Hematopoietic multipotent progenitor cell treated with erythropoietin and hydrocortisone succinate and interleukin-3 and kit ligand, for 8 days (in vitro differentiated cells): ENCODE data around the gene CT45A8.
"Not testable (repeated sequence)": the region's sequence is repeated elsewhere in the genome, so short reads cannot be mapped to it uniquely, and the experiment has no call there.

Experiments
- DNase-seq: peaks from one replicate; pipeline ENCODE4 v3.0.0-alpha.2; 2015

CT45A8 gene

GRCh38 chrX:135854438-135854837, at the start of gene CT45A8:
CT45A8 (minus strand) TSS chrX:135854538; CDS start chrX:135850783, 3,755 bp downstream.
- DNase-seq = not testable (repeated sequence)

- no peak for DNase-seq
Measured at GRCh38 chrX:135893294-135893817, 39.0 kb upstream of the CT45A8 start, which contains the start of the genes CT45A10 and SAGE1. CT45A10 (minus strand) TSS chrX:135893444; CDS start chrX:135885344, 8,100 bp downstream. SAGE1 (plus strand) TSS chrX:135893716; CDS start chrX:135896243, 2,527 bp downstream.

- DNase-seq = no peak
Measured at GRCh38 chrX:135892781-135893180, 38.4 kb upstream of the CT45A8 start.

- DNase-seq = no peak
Measured at GRCh38 chrX:135890087-135890585, 35.8 kb upstream of the CT45A8 start.

- peak; percentile 42 for DNase-seq
Measured at GRCh38 chrX:135888976-135889375, 34.6 kb upstream of the CT45A8 start.

GRCh38 chrX:135888230-135888629, 33.9 kb upstream of the CT45A8 start:
- not testable (repeated sequence) for DNase-seq

GRCh38 chrX:135882741-135883140, 28.4 kb upstream of the CT45A8 start:
- not testable (repeated sequence) for DNase-seq

GRCh38 chrX:135871712-135872111, 17.4 kb upstream of the CT45A8 start, which contains the start of gene CT45A9:
CT45A9 (minus strand) TSS chrX:135871812; CDS start chrX:135868061, 3,751 bp downstream.
- not testable (repeated sequence) for DNase-seq

GRCh38 chrX:135837180-135837579, 17.2 kb downstream of the CT45A8 start, which contains the start of gene CT45A7:
CT45A7 (minus strand) TSS chrX:135837280; CDS start chrX:135833533, 3,747 bp downstream.
- not testable (repeated sequence) for DNase-seq

GRCh38 chrX:135819912-135820311, 34.4 kb downstream of the CT45A8 start, which contains the start of gene CT45A2:
CT45A2 (minus strand) TSS chrX:135820012; CDS start chrX:135816265, 3,747 bp downstream.
- DNase-seq = not testable (repeated sequence)

- DNase-seq = not testable (repeated sequence)
Measured at GRCh38 chrX:135802687-135803086, 51.7 kb downstream of the CT45A8 start, which contains the start of gene CT45A6. CT45A6 (minus strand) TSS chrX:135802787; CDS start chrX:135798993, 3,794 bp downstream.
